DLD1 (cell line): ENCODE results near the gene CPNE9.
"Not testable (repeated sequence)": the region's sequence is repeated elsewhere in the genome, so short reads cannot be mapped to it uniquely, and the experiment has no call there.

Source experiments
- in situ Hi-C: cut with HindIII; loops from 2 replicates; pipeline ENCODE4 v1.10.0; 2017; ENCODE audit warnings: low sequenced_read_pairs

The CPNE9 gene

DNA sequence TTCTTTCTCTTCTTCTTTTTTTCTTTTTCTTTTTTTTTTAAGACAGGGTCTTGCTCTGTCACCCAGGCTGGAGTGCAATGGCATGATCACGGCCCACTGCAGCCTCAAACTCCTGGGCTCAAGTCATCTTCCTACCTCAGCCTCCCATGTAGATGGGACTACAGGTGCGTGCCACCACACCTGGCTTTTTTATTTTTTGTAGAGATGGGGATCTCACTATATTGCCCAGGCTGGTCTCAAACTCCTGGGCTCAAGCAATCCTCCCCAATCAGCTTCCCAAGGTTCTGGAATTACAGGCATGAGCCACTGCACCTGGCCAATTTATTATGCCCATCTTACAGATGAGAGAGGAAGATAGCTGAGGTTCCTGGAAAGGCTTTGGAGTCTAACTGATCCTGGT is 67.4 kb downstream of the CPNE9 start:
- in situ Hi-C loops: not testable (repeated sequence)

DNA sequence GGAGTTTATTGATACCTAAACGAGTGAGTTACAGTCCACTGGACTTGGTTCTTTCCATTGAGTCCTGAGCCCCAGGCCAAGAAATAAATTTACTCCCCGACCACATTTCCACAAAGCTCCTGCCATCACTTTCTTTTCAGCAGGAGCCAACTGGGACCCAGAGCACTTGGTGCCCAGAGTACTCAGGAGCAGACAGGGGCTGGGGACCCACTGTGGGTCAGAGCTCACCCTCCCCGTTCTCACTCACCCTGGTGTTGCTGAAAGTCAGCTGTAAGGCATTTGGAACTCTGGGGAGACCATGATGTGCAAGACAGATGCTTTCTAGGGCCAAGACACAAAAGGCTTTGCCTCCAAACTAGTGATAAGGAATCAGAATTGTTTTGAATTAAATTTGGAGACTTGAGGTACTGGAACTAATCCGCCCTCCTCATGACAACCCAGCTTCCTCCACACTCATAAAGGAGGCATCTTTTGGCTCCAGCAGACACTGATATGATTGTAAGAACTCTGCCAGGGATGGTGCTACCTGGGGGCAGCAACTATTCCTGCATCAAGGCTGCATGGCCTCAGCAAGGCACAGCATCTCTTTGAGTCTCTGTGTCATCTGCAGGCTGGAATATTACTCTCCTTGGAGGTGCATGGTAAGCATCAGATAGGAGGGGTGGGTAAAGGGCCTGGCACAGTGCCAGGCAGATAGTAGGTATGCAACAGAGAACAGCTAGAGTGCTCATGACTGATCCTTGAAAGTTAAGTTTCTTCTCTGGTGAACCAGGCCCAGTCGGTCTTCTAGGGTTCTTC is 73.5 kb downstream of the CPNE9 start:
- in situ Hi-C loops: no loop called here

DNA sequence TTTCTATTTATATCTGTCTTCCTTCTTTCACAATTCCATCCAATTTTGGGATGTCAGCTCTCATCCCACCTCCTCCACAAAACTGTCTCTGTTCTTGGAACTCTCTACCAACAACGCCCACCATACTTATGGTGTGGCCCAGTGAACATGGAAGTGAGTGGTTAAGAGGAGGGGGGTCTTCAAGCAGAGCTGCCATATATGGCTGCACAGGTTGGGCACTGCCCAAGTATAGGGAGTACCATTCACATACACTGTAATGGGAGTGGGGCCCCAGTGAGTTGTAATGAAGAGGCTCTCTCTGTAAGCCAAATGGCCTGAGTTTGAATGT is 74.0 kb downstream of the CPNE9 start:
- in situ Hi-C loops: no loop called here

DNA sequence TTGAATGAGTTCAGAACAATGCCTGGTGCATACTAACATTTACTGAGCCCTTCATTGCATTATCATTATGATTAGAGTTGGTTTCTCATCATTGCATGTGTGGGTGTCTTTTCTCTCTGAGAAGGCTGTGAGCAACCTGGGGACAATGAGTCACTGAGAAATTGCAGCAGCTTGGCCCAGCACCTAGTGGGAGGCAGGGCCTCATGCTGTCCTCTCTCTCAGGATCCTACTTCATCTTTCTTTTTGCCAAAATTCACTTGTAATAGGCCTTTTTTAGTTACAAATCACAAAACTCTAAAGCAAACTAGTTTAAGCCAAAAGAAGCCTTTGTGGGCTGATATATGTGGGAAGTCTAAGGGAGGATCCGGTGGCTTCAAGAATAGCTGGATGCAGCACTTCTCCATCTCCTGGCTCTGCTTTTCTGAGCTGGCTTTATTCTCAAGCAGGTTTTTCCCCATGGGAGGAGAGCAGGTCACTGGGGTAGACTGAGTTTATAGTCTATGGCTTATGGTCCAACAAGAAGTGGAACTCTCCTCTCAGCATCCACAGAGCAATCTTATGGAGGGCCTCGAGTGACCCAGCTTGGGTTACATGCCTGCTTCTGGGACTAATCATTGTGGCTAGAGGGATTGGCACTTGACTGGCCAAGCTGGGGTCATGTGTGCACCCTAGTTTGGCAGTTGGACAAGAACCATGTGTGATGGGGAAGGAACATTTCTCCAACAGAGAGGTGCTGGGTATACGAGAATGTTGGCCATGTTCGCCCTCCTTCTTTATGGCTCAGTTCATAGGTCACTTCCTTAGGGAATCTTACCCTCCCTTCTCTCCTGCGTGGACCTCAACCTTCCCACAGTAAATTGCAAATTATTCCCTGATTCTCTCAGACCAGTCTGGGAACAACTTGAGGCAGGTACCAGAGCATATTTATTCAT is 74.8 kb downstream of the CPNE9 start:
- in situ Hi-C loops: no loop called here

DNA sequence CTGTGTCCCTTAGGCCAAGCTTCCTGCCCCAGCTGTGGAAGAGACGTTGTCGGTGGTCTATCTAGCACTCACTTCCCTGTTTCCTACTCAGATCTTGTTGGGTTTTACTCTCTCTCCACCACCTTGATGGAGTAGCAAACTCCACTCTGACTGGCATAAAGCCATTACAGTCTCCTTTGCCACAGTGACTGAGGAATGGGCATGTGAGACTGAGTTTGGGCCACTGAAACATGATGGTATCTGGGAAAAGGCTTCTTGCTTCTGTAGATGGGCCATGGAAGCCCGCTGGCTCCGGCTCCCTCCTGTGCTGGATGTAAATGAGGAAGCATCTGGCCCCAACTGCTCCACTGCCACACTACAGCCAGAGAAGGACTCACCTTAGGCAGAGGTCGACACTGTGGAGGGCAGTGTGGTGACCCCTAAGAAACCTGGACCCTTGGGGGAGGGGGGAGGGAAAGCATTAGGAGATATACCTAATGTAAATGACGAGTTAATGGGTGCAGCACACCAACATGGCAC is 75.5 kb downstream of the CPNE9 start:
- in situ Hi-C loops: no loop called here
